Hematopoietic multipotent progenitor cell treated with erythropoietin and hydrocortisone succinate and interleukin-3 and kit ligand, for 8 days (in vitro differentiated cells): ENCODE results near the gene ZNF827.

ENCODE experiments used
- DNase-seq: peaks from one replicate; pipeline ENCODE4 v3.0.0-alpha.2; 2015

Gene ZNF827

DNA sequence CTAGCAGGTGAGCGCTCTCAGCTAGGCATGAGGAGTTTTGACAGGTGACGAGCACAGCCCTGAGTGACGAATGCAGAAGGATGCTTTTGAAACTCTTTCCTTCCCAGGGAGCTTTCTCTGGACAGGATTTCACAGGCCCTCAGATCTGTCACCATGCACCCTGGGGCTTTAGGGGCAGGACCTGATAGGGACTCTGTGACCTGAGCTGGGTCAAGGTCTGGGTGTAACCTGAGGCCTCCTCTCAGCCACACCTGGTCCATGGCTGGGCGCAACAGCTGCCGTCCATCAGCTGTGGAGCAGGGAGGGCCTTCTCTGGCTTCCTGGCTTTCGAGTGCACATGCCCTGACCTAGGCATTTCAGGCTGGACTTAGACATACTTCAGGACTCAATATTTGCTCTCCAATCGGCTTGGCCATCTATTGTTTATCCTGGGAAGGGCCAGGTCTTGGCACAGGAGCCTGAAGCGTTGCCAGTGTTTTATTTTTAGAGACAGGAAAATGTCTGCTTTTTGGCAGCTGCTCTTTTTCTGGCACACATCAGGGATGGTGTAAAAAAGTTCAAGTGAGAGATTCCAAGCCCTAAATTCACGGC, 202.3 kb downstream of the ZNF827 start:
- DNase-seq: no peak

DNA sequence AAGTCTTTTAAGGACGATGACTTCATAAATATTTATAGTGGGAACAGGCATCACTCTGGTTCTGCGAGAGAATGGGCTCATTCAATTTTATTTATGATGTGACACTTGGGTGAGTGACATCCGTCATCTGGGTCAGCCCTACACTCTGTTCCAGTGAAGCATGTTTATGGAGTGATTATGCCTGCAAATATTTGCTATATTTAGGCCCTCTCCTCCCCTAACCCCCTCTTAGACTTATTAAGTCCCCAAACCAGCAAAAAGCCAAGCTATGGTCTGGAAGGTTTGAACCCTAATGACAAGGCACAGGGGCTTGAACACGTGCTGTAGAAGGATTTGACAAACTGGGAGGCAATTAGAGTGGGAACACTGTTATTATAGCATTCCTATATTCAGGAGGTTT, 202.8 kb downstream of the ZNF827 start:
- DNase-seq: no peak

DNA sequence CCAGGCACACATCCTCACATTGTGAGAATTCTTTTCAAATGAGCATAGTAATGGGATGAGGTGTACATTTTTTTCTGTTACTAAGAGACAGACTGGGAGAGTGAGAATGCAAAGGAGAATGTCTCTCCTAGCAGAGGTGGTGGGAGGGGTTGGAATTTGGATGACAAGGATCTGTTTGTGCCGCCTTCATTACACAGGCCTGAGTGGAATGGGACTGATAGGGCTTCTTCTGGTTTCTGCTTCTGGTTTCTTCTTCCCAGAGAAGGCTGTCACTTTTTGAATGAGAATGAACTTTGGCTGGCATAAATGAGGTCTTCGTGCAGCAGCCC, 203.3 kb downstream of the ZNF827 start:
- DNase-seq: no peak

DNA sequence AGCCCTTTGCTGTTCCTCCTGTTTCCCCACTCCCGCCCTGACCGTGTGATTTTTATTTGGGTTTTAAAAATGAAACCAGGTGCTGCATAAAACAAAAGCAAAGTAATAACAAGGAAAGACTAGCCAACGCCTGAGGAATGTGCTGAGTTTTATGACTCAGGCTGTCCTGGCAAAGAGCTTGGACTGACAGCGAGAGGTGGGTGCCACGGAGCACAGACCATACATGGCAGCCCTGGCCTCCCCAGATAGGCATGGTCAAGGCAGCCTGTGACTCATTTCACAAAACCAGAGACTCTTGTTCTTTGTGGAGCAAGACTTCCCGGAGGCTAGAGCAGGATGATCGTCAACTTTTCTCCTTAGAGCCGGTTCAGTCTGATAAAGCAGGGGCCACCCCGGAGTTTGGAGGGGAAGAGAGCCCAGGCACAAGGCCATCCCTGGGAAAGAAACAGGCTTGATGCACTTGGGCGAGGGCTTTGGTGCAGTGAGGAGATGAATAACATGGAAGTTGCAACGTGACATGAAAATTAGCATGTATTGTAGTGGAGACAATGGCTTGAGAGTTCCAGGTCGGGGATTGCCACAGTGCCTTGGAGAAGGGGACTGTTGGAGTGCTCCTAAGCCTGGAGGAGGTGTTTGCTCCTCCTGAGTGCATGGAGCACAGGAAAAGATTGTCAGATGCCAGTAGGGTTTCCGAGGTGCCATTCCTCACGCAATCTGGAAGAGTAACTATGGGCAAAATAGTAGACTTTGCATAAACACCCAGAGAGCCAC, 203.9 kb downstream of the ZNF827 start:
- DNase-seq: no peak

DNA sequence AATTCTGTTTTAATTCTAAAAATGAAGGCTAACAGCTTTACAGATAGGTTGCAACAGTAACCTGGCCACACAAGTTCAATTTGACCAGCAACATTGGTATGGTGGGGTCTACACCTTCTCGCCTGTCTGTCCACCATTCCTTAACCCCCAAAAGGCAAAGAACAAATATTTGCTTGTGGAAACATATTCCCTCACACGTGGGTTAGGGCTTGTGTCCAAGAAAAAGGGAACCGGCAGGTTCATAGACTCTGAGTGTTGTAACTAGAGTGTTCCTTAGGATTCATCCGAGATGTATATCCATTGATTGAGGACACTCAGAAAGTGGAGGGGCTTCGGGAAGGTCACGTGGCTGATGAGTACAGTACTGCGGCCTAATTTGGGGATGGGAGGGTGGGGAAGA, 204.6 kb downstream of the ZNF827 start:
- no peak for DNase-seq

DNA sequence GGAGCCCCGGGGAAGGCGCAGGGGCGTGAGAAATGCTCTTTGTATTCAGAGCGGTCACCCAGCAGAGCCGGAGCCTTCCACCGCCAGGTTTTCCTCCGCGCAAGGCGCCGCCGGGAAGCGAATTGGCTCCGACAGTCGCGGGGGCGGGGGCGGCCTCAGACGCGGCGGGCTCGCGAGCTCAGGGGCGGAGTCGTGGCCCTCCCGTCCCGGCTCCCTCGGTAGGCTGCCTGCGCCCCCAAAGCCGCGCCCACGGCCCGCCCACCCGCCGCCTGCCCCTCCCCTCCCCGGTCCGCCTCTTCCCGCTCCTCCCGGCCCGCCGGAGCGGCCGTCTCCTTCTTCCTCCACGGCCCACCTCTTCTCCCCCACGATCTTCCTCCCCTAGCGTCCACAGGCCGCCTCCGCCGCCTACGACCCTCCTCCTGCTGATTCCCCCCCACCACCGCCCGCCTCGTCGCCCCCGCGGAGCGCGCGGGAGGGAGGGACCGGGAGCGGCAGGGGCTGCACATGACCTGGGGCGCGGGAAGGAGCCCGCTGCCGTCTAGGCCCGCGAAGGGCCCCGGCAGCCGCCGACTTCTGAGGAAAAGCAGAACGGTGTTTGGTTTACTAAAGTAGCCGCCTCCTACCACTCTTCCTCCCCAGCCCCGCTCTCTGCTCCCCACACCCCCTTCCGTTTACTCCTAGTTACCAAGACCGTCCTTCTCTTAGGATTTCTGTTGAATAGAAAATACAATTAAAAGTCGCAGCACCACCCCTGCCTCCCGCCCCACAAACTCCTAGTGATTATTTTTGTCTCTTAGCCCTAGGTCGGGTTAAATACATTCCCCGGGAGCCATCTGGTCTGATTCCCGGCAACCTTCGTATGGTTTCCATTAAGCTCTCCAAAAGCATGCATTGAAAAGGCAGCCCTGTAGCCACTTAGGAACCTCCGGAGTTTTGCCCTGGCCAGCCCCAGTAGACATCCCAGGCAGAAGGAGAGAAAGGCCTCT, 205.4 kb downstream of the ZNF827 start:
- DNase-seq: peak; percentile 88

GRCh38 chr4:145732001-145732815, 206.4 kb downstream of the ZNF827 start:
- no peak for DNase-seq

GRCh38 chr4:145731028-145731427, 207.6 kb downstream of the ZNF827 start:
- DNase-seq: no peak

DNA sequence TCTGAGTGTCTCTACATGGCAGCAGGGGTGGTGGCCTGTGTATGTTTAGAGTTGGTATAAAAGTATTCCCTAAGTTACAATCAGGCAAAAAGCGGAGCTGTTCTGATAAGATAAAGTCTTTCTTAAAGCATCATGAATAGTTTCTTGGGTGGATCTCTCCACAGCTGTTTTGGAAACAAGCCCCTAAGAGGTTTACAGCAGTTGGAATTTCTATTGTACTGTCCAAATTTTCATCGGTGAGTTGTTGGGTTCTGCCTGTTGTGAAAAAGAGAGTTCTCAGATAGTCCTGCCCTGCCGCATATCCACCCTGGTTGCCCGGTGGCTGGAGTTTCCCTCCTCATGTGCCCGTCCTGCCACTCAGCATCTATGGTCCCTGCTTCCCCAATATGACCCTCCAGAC, 208.6 kb downstream of the ZNF827 start:
- peak; percentile 32 for DNase-seq

DNA sequence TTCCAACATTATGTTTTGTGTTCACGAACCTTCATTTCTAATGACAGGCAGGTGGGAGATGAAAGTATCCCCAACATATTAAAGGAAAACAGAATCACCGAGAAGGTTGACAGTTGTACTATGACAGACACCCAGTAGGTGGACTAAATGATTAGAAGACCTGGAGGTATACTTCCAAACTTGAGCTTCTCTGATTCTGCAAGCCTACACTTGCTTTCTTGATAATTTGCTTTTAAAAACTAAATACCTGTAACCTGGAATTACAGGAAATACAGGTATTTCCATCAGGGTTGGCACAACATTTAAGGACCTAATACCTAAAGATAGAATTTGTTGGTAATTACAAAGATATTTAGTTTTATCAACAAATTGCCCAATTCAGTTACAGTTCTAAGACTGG, 215.3 kb downstream of the ZNF827 start:
- no peak for DNase-seq

DNA sequence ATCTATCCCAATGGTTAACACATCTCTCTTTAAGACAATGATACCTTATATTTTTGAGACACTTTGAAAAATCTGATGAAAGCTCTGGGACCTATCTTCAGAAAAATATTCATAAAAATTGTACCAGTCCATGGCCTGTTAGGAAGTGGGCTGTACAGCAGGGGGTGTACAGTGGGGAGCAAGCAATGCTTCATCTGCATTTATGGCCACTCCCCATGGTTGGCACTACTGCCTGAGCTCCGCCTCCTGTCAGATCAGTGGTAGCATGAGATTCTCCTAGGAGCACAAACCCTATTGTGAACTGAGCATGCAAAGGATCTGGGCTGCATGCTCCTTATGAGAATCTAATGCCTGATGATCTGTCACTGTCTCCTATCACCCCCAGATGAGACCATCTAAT, 216.1 kb downstream of the ZNF827 start:
- DNase-seq: peak; percentile 23

DNA sequence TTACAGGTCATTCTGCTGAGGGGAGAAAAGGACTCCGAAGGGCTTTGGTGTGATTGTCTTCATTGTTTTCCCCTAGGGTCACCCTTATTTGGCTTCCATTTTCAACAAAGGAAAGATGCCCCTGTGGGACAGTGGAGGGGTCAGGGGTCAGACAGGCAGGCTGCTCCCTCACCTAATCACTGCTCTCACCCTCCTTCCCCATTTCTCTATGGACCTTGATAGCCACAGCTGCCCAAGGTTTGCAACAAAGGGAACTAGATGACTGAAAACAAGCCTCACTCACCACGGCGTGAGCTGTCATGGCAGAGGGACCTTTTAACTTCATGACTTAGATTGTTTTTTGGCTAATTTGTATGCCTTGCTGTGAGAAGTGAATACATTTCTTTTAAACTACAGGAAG, 218.0 kb downstream of the ZNF827 start:
- DNase-seq: no peak

DNA sequence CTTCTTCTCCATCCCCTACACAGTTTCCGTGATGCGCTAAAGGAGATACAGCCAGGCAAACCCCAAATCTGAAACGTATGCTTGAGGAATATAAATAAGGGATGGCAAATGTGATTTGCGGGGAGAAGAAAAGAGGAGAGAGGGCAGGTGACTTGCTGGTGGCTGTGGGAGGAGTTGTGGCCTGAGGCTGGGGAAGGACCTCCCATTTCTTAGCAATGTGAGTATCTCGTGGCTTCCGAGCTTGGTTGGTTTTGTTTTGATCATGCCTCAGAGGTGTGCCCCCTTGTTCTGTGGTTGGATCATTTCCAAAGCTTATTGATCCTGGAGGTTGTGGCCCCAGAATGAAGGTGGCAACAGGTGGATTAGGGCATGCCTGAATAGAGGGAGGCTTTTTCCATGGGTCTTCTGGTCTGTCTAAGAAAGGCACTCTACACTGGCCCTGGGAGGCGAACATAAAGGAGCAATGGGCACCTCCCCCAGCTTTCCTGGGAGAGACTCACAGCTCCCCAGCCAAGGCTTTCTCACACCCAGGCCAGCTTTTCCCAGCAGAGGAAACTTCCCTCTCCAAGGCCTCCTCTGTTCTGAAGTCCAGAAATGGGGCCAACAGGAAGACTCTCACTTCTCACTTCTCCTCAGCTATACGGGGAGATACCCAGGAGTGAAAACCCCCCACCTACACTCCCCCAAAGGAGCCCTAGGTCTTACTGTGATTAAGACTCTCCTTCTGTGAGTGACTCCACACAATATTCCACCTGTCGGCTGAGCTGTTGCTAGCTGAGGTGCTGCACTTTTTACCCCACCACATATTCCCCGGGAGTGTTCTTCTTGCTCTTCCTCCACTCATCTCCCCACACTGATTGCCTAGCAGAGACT, 218.6 kb downstream of the ZNF827 start:
- no peak for DNase-seq

- no peak for DNase-seq
Measured at GRCh38 chr4:145716661-145717200, 221.9 kb downstream of the ZNF827 start.

GRCh38 chr4:145716200-145716599, 222.4 kb downstream of the ZNF827 start:
- no peak for DNase-seq

- DNase-seq: no peak
Measured at GRCh38 chr4:145709843-145710242, 228.8 kb downstream of the ZNF827 start.

GRCh38 chr4:145709336-145709735, 229.3 kb downstream of the ZNF827 start:
- no peak for DNase-seq
